GM12873 (cell line): Measurements from ENCODE around the gene WDR33.

Experiments used
- CTCF ChIP-seq: IDR thresholded peaks from 2 replicates; pipeline ENCODE4 v1.5.1; 2012; ENCODE audit warnings: low read depth, mild to moderate bottlenecking, moderate library complexity, low read length, control low read depth; ENCODE audit not compliant: insufficient read depth; ENCODE audit errors: missing control alignments

The WDR33 gene

GRCh38 chr2:127661072-127661649, 149.8 kb downstream of the WDR33 start:
- TF ChIP-seq CTCF, result no peak

DNA sequence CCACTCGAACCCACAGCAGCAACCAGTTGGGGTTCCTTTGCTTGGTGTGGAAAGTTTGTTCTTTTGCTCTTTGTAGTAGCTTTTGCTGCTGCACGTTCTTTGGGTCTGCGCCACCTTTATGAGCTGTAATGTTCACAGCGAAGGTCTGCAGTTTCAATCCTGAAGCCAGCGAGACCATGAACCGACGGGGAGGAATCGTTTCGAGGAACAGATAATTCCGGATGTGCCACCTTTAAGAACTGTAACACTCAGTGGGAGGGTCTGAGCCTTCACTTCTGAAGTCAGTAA, 150.7 kb downstream of the WDR33 start:
- no peak for TF ChIP-seq CTCF

DNA sequence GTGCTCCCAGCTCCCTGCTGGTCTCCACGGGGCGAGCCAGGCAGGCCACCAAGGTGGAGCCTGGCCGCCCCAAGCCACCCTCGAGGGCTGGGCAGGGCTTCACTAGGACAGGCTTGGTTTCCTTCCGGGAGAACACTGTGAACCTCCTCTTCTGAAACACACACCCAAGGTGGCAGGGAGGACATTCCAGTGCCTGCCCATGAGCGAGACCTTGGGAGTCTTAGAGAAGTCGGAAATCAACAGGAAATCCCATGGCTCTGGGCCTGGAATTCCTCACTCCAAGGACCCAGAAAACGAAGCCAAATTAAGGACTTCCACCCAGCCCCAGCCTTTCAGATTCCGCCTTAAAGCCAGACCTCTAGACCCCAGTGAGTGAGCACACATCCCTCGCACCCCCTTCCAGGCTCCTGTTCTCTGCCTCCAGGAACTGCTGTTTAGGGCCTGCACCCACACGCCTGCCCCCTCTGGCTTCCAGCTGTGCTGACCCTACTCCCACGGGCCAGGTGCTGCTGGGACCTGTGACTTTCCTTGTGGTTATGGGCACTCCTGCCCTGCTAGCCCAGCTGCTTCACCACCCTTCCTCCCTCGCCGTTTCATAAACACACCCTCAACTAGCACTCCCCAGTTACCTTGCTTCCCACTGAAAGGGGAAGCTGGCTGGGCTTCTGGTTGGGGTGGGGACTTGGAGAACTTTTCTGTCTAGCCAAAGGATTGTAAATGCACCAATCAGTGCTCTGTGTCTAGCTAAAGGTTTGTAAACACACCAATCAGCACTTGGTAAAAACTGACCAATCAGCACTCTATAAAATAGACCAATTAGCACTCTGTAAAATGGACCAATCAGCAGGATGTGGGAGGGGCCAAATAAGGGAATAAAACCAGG, 151.3 kb downstream of the WDR33 start:
- no peak for TF ChIP-seq CTCF

GRCh38 chr2:127658641-127659407, 152.1 kb downstream of the WDR33 start:
- no peak for TF ChIP-seq CTCF

GRCh38 chr2:127658146-127658545, 152.8 kb downstream of the WDR33 start:
- no peak for TF ChIP-seq CTCF

GRCh38 chr2:127657232-127657595, 153.8 kb downstream of the WDR33 start:
- no peak for TF ChIP-seq CTCF

GRCh38 chr2:127656569-127657231, 154.3 kb downstream of the WDR33 start:
- no peak for TF ChIP-seq CTCF
